ENCODE measurements around the gene PNKD.

GRCh38 chr2:218244665-218245064, 25.7 kb upstream of the PNKD start:
- TF ChIP-seq, protein P1, sequence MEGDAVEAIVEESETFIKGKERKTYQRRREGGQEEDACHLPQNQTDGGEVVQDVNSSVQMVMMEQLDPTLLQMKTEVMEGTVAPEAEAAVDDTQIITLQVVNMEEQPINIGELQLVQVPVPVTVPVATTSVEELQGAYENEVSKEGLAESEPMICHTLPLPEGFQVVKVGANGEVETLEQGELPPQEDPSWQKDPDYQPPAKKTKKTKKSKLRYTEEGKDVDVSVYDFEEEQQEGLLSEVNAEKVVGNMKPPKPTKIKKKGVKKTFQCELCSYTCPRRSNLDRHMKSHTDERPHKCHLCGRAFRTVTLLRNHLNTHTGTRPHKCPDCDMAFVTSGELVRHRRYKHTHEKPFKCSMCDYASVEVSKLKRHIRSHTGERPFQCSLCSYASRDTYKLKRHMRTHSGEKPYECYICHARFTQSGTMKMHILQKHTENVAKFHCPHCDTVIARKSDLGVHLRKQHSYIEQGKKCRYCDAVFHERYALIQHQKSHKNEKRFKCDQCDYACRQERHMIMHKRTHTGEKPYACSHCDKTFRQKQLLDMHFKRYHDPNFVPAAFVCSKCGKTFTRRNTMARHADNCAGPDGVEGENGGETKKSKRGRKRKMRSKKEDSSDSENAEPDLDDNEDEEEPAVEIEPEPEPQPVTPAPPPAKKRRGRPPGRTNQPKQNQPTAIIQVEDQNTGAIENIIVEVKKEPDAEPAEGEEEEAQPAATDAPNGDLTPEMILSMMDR (IDR thresholded peaks at IDR 0.05), result no peak
- TF ChIP-seq POLR2AphosphoS5 (IDR thresholded peaks at IDR 0.05), result peak; percentile 23
